Measurements from ENCODE around the gene PDS5B.

GRCh38 chr13:32659736-32660135 lies 73.5 kb downstream of the PDS5B start:
- TF ChIP-seq EZH2phosphoT487 (IDR thresholded peaks at IDR 0.05; ENCODE audit: low read depth, severe bottlenecking, unreplicated experiment) (no peak), CTCF (IDR thresholded peaks at IDR 0.05; ENCODE audit: poor library complexity) (no peak)
